ENCODE data around the gene CACNG7.
"Not testable (repeated sequence)": the region's sequence is repeated elsewhere in the genome, so short reads cannot be mapped to it uniquely, and the experiment has no call there.

Gene CACNG7

GRCh38 chr19:53908935-53909415, at the start of gene CACNG7:
Gene CACNG7 (plus strand): TSS chr19:53909278. CDS start chr19:53912832, 3,554 bp downstream.
- no peak for DNase-seq (ENCODE audit: low spot score)

- DNase-seq (ENCODE audit: low spot score): no peak
Observed at GRCh38 chr19:53864308-53864836, 44.7 kb upstream of the CACNG7 start.

- no peak for DNase-seq (ENCODE audit: low spot score)
Observed at GRCh38 chr19:53865523-53865917, 43.6 kb upstream of the CACNG7 start.

GRCh38 chr19:53865918-53866864, 42.9 kb upstream of the CACNG7 start:
- peak; percentile 81 for DNase-seq (ENCODE audit: low spot score)

- no peak for DNase-seq (ENCODE audit: low spot score)
Observed at GRCh38 chr19:53866865-53867224, 42.2 kb upstream of the CACNG7 start.

- peak; percentile 99 for DNase-seq (ENCODE audit: low spot score)
Observed at GRCh38 chr19:53867225-53868090, 41.6 kb upstream of the CACNG7 start, which contains the start of gene MYADM. Gene MYADM (plus strand): TSS chr19:53867883. CDS start chr19:53873530, 5,647 bp downstream.

GRCh38 chr19:53868091-53868891, 40.8 kb upstream of the CACNG7 start:
- peak; percentile 56 for DNase-seq (ENCODE audit: low spot score)

- DNase-seq (ENCODE audit: low spot score): peak; percentile 80
Observed at GRCh38 chr19:53868892-53869804, 39.9 kb upstream of the CACNG7 start.

- DNase-seq (ENCODE audit: low spot score): not testable (repeated sequence)
Observed at GRCh38 chr19:53869805-53870484, 39.1 kb upstream of the CACNG7 start.

GRCh38 chr19:53870485-53870844, 38.6 kb upstream of the CACNG7 start:
- peak; percentile 3 for DNase-seq (ENCODE audit: low spot score)

- DNase-seq (ENCODE audit: low spot score): no peak
Observed at GRCh38 chr19:53871454-53871853, 37.6 kb upstream of the CACNG7 start.

- DNase-seq (ENCODE audit: low spot score): no peak
Observed at GRCh38 chr19:53872762-53873161, 36.3 kb upstream of the CACNG7 start.

- DNase-seq (ENCODE audit: low spot score): no peak
Observed at GRCh38 chr19:53873773-53874605, 35.1 kb upstream of the CACNG7 start.

- no peak for DNase-seq (ENCODE audit: low spot score)
Observed at GRCh38 chr19:53874606-53874990, 34.5 kb upstream of the CACNG7 start.

- DNase-seq (ENCODE audit: low spot score): no peak
Observed at GRCh38 chr19:53875602-53876325, 33.3 kb upstream of the CACNG7 start.

GRCh38 chr19:53876651-53877224, 32.3 kb upstream of the CACNG7 start:
- DNase-seq (ENCODE audit: low spot score): no peak

- DNase-seq (ENCODE audit: low spot score): no peak
Observed at GRCh38 chr19:53877361-53877766, 31.7 kb upstream of the CACNG7 start.

GRCh38 chr19:53878776-53879139, 30.3 kb upstream of the CACNG7 start:
- DNase-seq (ENCODE audit: low spot score): no peak

Measured in AG08395 (cell line).